Esophagus squamous epithelium (tissue), 4 donors: Measurements from ENCODE around the gene FIP1L1.

Experiments
- CTCF ChIP-seq, 6 experiments: fragments of 450-650 bp in 4 of 6; fragments of 200-600 bp in 2 of 6; sonication (generic) in 2 of 6; IDR thresholded peaks; one replicate each; pipeline ENCODE4 v1.5.1; 2016 to 2019; ENCODE audit warnings: antibody characterized with exemption in 6 of 6, mild to moderate bottlenecking in 4 of 6, moderate library complexity in 4 of 6
- POLR2A ChIP-seq, 4 donors: fragments of 450-650 bp; IDR thresholded peaks; one replicate each; pipeline ENCODE4 v1.6.1; 2017; ENCODE audit warnings: antibody characterized with exemption in 4 of 4, mild to moderate bottlenecking in 4 of 4, moderate library complexity in 3 of 4

GRCh38 chr4:53484911-53485657, 107.6 kb downstream of the FIP1L1 start:
- TF ChIP-seq POLR2A (IDR thresholded peaks at IDR 0.05) = no peak
- no peak for TF ChIP-seq CTCF (IDR thresholded peaks at IDR 0.05)
